HCT116 (cell line): ENCODE data around the gene RIC8B. TPM values are rescaled to one million over a fixed set of nuclear protein-coding genes. Genes with fewer than 3 reads are reported as not detected.

Experiments
- ATAC-seq: fragments of 200-7000 bp; cut with Tn5 transposase; 2 replicates; pipeline ENCODE4 v1.9.1; 2020; ENCODE audit warnings: mild to moderate bottlenecking, moderate library complexity
- BruUV-seq: library from RNA; stranded (reverse); fragments of 400-500 nt; replicated peaks from 2 replicates; lab custom pipeline; 2021; lab: Mats Ljungman, UMichigan
- CTCF ChIA-PET: fragments of 300-600 bp; sonication (Branson Sonifier 250); formaldehyde crosslinking; loops from one replicate; lab custom pipeline; 2021; ENCODE audit warnings: antibody characterized with exemption; lab: Charles Lee
- POLR2A ChIA-PET: fragments of 300-600, 350-600 bp; sonication (Branson Sonifier 250); formaldehyde crosslinking; loops from one replicate; lab custom pipeline; 2021; ENCODE audit warnings: antibody characterized with exemption; lab: Charles Lee
- RAD21 ChIA-PET, 2 experiments: fragments of 300-600 bp; sonication (Branson Sonifier 250); formaldehyde crosslinking; loops; one replicate each; lab custom pipeline; 2023; ENCODE audit warnings: low total read pairs in 2 of 2; ENCODE audit not compliant: uncharacterized antibody in 2 of 2, unreplicated experiment in 2 of 2, low non-redundant PET in 1 of 2; lab: Charles Lee
- DNase-seq: peaks from one replicate; pipeline ENCODE4 v3.0.0-alpha.2; 2010; ENCODE audit warnings: low read depth, low spot score
- H2AFZ ChIP-seq: fragments of 200-600 bp; shearing (Covaris generic), sonication (generic); 2 replicates; pipeline ENCODE4 v1.6.1; 2017; ENCODE audit warnings: low read depth, mixed run types, mixed read lengths, antibody characterized with exemption, low read length; ENCODE audit not compliant: poor library complexity, severe bottlenecking
- H3K27ac ChIP-seq: 2 replicates; pipeline ENCODE4 v1.5.1; 2012; ENCODE audit warnings: low read depth, low read length
- H3K27me3 ChIP-seq: fragments of 200-600 bp; sonication (generic); 2 replicates; pipeline ENCODE4 v1.6.1; 2016; ENCODE audit warnings: mixed run types, low read length, mixed read lengths; ENCODE audit not compliant: insufficient read depth
- H3K36me3 ChIP-seq, 2 experiments: fragments of 200-500 bp in 1 of 2; fragments of 200-600 bp in 1 of 2; sonication (Bioruptor generic) in 1 of 2; sonication (generic) in 1 of 2; 2 replicates each; pipeline versions ENCODE4 v1.5.1 to v1.6.1; 2014 to 2016; ENCODE audit warnings: low read length in 2 of 2, inconsistent platforms in 1 of 2, mixed read lengths in 1 of 2, mixed run types in 1 of 2; ENCODE audit not compliant: insufficient read depth in 2 of 2, control insufficient read depth in 1 of 2
- H3K4me1 ChIP-seq, 2 experiments: fragments of 200-600 bp in 1 of 2; sonication (generic) in 1 of 2; 2 replicates each; pipeline versions ENCODE4 v1.5.1 to v1.6.1; 2012 to 2017; ENCODE audit warnings: low read length in 2 of 2, inconsistent platforms in 1 of 2, mild to moderate bottlenecking in 1 of 2, mixed read lengths in 1 of 2, mixed run types in 1 of 2, moderate library complexity in 1 of 2; ENCODE audit not compliant: insufficient read depth in 2 of 2, control insufficient read depth in 1 of 2
- H3K4me2 ChIP-seq: fragments of 200-600 bp; sonication (generic); 2 replicates; pipeline ENCODE4 v1.6.1; 2017; ENCODE audit warnings: mixed run types, low read length, mixed read lengths
- H3K4me3 ChIP-seq, 2 experiments: fragments of 200-600 bp in 1 of 2; sonication (generic) in 1 of 2; replicated peaks in 1 of 2; 2 replicates each; pipeline ENCODE4 v1.5.1; 2011 to 2016; ENCODE audit warnings: low read length in 2 of 2, control low read depth in 1 of 2, low read depth in 1 of 2, mild to moderate bottlenecking in 1 of 2, mixed read lengths in 1 of 2, mixed run types in 1 of 2
- H3K79me2 ChIP-seq: fragments of 200-600 bp; sonication (generic); 2 replicates; pipeline ENCODE4 v1.6.1; 2017; ENCODE audit warnings: mild to moderate bottlenecking, mixed run types, low read length, moderate library complexity, mixed read lengths; ENCODE audit not compliant: insufficient read depth
- H3K9ac ChIP-seq: fragments of 200-600 bp; sonication (generic); 2 replicates; pipeline ENCODE4 v1.6.1; 2016; ENCODE audit warnings: low read length, mixed read lengths
- H3K9me2 ChIP-seq: fragments of 200-600 bp; sonication (generic), shearing (Covaris generic); 2 replicates; pipeline ENCODE4 v1.6.1; 2017; ENCODE audit warnings: mixed run types, mild to moderate bottlenecking, moderate library complexity; ENCODE audit not compliant: insufficient read depth
- H3K9me3 ChIP-seq, 2 experiments: fragments of 200-500 bp in 1 of 2; fragments of 200-600 bp in 1 of 2; sonication (Bioruptor generic) in 1 of 2; sonication (generic) in 1 of 2; 2 replicates each; pipeline ENCODE4 v1.6.1; 2014 to 2017; ENCODE audit warnings: low read length in 2 of 2, mixed read lengths in 2 of 2, inconsistent platforms in 1 of 2, low read depth in 1 of 2, mild to moderate bottlenecking in 1 of 2, mixed run types in 1 of 2, moderate library complexity in 1 of 2; ENCODE audit not compliant: control insufficient read depth in 1 of 2, insufficient read depth in 1 of 2
- H4K20me1 ChIP-seq: fragments of 200-600 bp; sonication (generic), shearing (Covaris generic); 2 replicates; pipeline ENCODE4 v1.6.1; 2017; ENCODE audit warnings: mixed run types, mild to moderate bottlenecking, moderate library complexity; ENCODE audit not compliant: insufficient read depth
- CTCF ChIP-seq, 3 experiments: fragments of 200-600 bp in 1 of 3; sonication (generic) in 1 of 3; IDR thresholded peaks in 2 of 3; conservative IDR thresholded peaks in 1 of 3; 2 replicates each; pipeline ENCODE4 v1.5.1; 2012 to 2017; ENCODE audit warnings: low read depth in 2 of 3, low read length in 2 of 3, antibody characterized with exemption in 1 of 3, borderline replicate concordance in 1 of 3, control low read depth in 1 of 3, mild to moderate bottlenecking in 1 of 3, mixed read lengths in 1 of 3, mixed run types in 1 of 3, moderate library complexity in 1 of 3; ENCODE audit not compliant: insufficient read depth in 1 of 3
- EGR1 ChIP-seq: IDR thresholded peaks from 2 replicates; pipeline ENCODE4 v1.6.1; 2012; ENCODE audit warnings: low read depth
- ELF1 ChIP-seq: IDR thresholded peaks from 2 replicates; pipeline ENCODE4 v1.6.1; 2012; ENCODE audit warnings: low read depth, borderline replicate concordance
- POLR2A ChIP-seq: IDR thresholded peaks from 2 replicates; pipeline ENCODE4 v1.7.0; 2011; ENCODE audit warnings: borderline replicate concordance; ENCODE audit not compliant: insufficient read depth, insufficient read length; ENCODE audit errors: extremely low read depth
- POLR2AphosphoS5 ChIP-seq: IDR thresholded peaks from 2 replicates; pipeline ENCODE4 v1.6.1; 2011; ENCODE audit warnings: mild to moderate bottlenecking, low read depth, low read length, moderate library complexity
- SP1 ChIP-seq: IDR thresholded peaks from 2 replicates; pipeline ENCODE4 v1.6.1; 2012; ENCODE audit warnings: low read depth
- SRF ChIP-seq: IDR thresholded peaks from 2 replicates; pipeline ENCODE4 v1.6.1; 2012; ENCODE audit warnings: low read depth
- ZBTB33 ChIP-seq: IDR thresholded peaks from 2 replicates; pipeline ENCODE4 v1.6.1; 2011; ENCODE audit warnings: mild to moderate bottlenecking, low read length, moderate library complexity; ENCODE audit not compliant: insufficient replicate concordance; ENCODE audit errors: extremely low read depth
- intact Hi-C: fragments of 100-400 bp; cut with micrococcal nuclease; formaldehyde crosslinking; loops from 2 replicates; pipeline ENCODE4 v1.10.0; 2022
- total RNA-seq: library from RNA; stranded (reverse); gene quantifications from one replicate; pipeline ENCODE4 v1.2.1, GENCODE V29; 2021; ENCODE audit not compliant: unreplicated experiment

The RIC8B gene
- total RNA-seq, 1 experiment from 2014 or later = 16.7 TPM

- Histone ChIP-seq H4K20me1 (no peaks in the 10 kb centered on the region), H3K79me2 (no peaks in the 10 kb centered on the region), H3K4me1 (no peaks in the 10 kb centered on the region), H3K4me3 (no peak overlapping the region), H3K9me2 (no peaks in the 10 kb centered on the region), H3K9ac (no peak overlapping the region), H2AFZ (no peak overlapping the region), H3K36me3 (no peaks in the 10 kb centered on the region), H3K27me3 (no peaks in the 10 kb centered on the region), H3K4me2 (no peak overlapping the region), H3K27ac (no peak overlapping the region), H3K9me3 (no peaks in the 10 kb centered on the region)
- ATAC-seq = no peak
- ChIA-PET CTCF (interaction anchor here (0.6 kb wide), 1 partner anchor 28 kb away, joined by 4 read pairs; no protein-coding TSS in a partner anchor), RAD21 (no interaction called here), POLR2A (no interaction called here)
- no peak for DNase-seq
- TF ChIP-seq ELF1 (no peak), EGR1 (no peak), POLR2AphosphoS5 (no peak), ZBTB33 (no peak), CTCF (IDR thresholded peaks at IDR 0.05 in 2 of 3, conservative IDR thresholded peaks at IDR 0.05 in 1 of 3; ENCODE audit: borderline replicate concordance in 1 of 3, insufficient read depth in 1 of 3, low read depth in 2 of 3, low read length in 2 of 3) (no peak), POLR2A (no peak), SRF (no peak), SP1 (no peak)
- intact Hi-C loops = no loop called here
- BruUV-seq = no TSS peak
Measured at GRCh38 chr12:106913456-106913855, 139.0 kb downstream of the RIC8B start.
